Kidney tubule cell (primary cell): ENCODE measurements around the gene SPATA31A1.
"Not testable (repeated sequence)": the region's sequence is repeated elsewhere in the genome, so short reads cannot be mapped to it uniquely, and the experiment has no call there.

Experiments used
- DNase-seq: peaks from one replicate; pipeline ENCODE4 v3.0.0-alpha.2; 2018; ENCODE audit warnings: low spot score

The SPATA31A1 gene

GRCh38 chr9:39355369-39355768 lies at the start of gene SPATA31A1:
Gene SPATA31A1 (plus strand): TSS chr9:39355669. CDS start chr9:39355731, 62 bp downstream.
- DNase-seq: not testable (repeated sequence)

- not testable (repeated sequence) for DNase-seq
These were observed 52.1 kb downstream of the SPATA31A1 start for GRCh38 chr9:39407261-39408204.

GRCh38 chr9:39411254-39411940 lies 55.9 kb downstream of the SPATA31A1 start:
- not testable (repeated sequence) for DNase-seq
